Keratinocyte (primary cell): ENCODE data around the gene DRAP1.

ENCODE experiments used
- CTCF ChIP-seq, 3 experiments: IDR thresholded peaks in 1 of 3; conservative IDR thresholded peaks in 1 of 3; optimal IDR thresholded peaks in 1 of 3; 2 replicates in 2 of 3; 3 replicates in 1 of 3; pipeline versions ENCODE3 to v1.5.1; 2011; ENCODE audit warnings: low read length in 3 of 3, mild to moderate bottlenecking in 3 of 3, moderate library complexity in 2 of 3, control low read depth in 1 of 3, inconsistent platforms in 1 of 3; ENCODE audit not compliant: insufficient read depth in 2 of 3; ENCODE audit errors: extremely low read depth in 1 of 3
- EZH2 ChIP-seq: IDR thresholded peaks from one replicate; pipeline ENCODE4 v1.6.1; 2012; ENCODE audit warnings: inconsistent platforms, mild to moderate bottlenecking, low read length, moderate library complexity

GRCh38 chr11:65947133-65947532, 27.9 kb downstream of the DRAP1 start:
- TF ChIP-seq EZH2, result no peak
- TF ChIP-seq CTCF (optimal IDR thresholded peaks at IDR 0.05 in 1 of 3, IDR thresholded peaks at IDR 0.05 in 1 of 3, conservative IDR thresholded peaks at IDR 0.05 in 1 of 3; ENCODE audit: extremely low read depth in 1 of 3, insufficient read depth in 2 of 3, low read length in 3 of 3), result no peak
